AG09309 (cell line): ENCODE results near the gene ITIH3.

Experiments used
- DNase-seq: peaks from one replicate; pipeline ENCODE4 v3.0.0-alpha.2; 2010; ENCODE audit warnings: low read depth
- H3K4me3 ChIP-seq: 2 replicates; pipeline ENCODE4 v1.5.1; 2011; ENCODE audit warnings: mild to moderate bottlenecking, low read depth, low read length, moderate library complexity; ENCODE audit not compliant: control insufficient read depth
- CTCF ChIP-seq: IDR thresholded peaks from 2 replicates; pipeline ENCODE4 v1.5.1; 2011; ENCODE audit warnings: mild to moderate bottlenecking, low read depth, low read length, inconsistent platforms; ENCODE audit not compliant: insufficient read depth, control insufficient read depth; ENCODE audit errors: missing control alignments

The ITIH3 gene

DNA sequence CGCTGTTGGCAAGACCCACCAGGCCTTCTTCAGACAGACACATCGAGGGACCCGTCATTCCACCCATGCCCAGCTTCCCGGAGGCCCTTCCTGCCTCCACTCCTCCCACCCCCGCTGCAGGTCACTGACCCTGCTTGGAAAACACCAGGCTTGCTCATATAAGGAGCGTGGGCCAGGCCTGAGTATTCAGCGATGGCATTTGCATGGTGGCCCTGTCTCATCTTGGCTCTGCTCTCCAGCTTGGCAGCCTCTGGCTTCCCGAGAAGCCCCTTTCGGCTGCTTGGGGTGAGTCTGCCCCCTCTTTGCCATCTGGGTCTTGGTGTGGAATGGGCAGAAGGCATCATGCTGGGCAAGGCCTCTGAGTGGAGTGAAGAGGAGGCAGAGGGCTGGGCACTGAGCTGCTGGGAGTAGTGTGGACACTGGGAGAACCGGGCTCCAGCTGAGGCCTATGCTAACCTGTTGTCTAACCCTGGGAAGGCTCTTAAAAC, at the start of gene ITIH3:
Gene ITIH3, plus strand, starts transcription at position 185 of the 488 bp plus-strand sequence. Its CDS starts 8 bp downstream, at position 193.
- TF ChIP-seq CTCF, result no peak
- DNase-seq, result no peak
- H3K4me3 ChIP-seq, result no peak within 1 kb of the TSS

DNA sequence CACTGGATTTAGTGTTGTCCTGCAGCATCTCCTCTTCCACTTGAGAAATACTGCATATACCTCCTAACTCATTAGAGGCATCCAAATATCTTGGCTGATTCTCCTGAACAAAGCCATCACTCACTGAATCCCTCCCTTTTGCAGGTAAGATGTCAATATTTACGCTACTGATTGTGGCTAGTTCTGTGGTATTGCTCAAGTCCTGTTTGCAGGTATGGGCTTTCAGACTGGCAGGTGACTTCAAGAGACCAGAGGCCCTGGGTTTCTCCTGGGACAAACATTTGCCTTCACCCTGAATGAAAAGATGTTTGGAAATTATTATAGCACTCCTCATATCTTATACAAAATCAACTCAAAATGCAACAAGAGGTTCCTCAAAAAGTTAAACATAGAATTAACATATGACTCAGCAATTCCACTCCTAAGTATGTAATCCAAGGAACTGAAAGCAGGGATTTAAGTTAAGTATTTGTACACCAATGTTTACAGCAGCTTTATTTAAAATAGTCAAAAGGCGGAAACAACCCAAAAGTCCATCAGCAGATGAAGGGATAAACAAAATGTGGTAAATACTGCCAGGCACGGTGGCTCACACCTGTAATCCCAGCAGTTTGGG, 42.4 kb upstream of the ITIH3 start:
- no peak for DNase-seq
- no peak overlapping the region for H3K4me3 ChIP-seq
- no peak for TF ChIP-seq CTCF

- no peak for TF ChIP-seq CTCF
- H3K4me3 ChIP-seq, result no peak overlapping the region
- no peak for DNase-seq
Observed at GRCh38 chr3:52754373-52754772, 40.2 kb upstream of the ITIH3 start.

DNA sequence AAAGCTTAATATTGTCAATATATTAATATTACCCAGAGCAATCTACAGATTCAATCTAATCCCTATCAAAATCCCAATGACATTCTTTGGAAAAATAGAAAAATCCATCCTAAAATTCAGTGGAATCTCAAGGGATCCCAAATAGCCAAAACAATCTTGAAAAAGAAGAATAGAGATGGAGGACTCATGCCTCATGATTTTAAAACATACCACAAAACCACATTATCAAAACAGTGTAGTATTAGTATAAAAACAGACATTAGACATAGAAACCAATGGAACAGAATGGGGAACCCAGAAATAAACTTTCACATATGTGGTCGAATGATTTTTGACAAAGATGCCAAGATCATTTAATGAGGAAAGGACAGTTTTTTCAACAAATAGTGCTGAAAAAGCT, 38.5 kb upstream of the ITIH3 start:
- no peak overlapping the region for H3K4me3 ChIP-seq
- DNase-seq, result no peak
- no peak for TF ChIP-seq CTCF

GRCh38 chr3:52763466-52763865, 31.1 kb upstream of the ITIH3 start:
- TF ChIP-seq CTCF, result no peak
- no peak for DNase-seq
- H3K4me3 ChIP-seq, result no peak overlapping the region

GRCh38 chr3:52769786-52770455, 24.7 kb upstream of the ITIH3 start:
- no peak for DNase-seq
- peak overlapping the region; percentile 84 for H3K4me3 ChIP-seq
- TF ChIP-seq CTCF, result no peak
